ENCODE measurements around the gene C6orf58. TPM values are rescaled to one million over a fixed set of nuclear protein-coding genes. Genes with fewer than 3 reads are reported as not detected.

Gene C6orf58
- total RNA-seq, 4 donors from 2014 or later = not detected

DNA sequence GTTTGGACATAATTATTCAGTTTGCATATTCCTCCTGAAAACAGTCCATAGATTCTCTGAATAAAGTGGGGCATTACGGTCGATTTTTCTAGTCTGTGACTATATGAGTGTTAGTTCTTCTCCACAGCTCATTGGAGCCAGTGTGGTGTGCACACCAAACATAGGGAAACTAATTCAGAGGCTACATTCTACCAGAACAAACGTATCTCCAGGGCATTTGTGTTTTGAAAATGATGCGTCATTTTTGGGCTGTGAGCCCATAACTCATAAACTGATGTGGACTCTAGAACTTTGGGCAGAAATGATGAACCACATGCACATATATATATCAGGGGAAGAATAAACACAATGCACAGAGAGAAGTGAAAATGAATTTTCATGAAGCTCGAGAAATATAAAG is 41.8 kb downstream of the C6orf58 start:
- intact Hi-C loops (cut with DNase I; ENCODE audit: low total_unique reads) (no loop called here), in situ Hi-C loops (cut with MboI; ENCODE audit: low sequenced_read_pairs in 4 of 4) (no loop called here)
- no peaks in the 10 kb centered on the region for H3K36me3 ChIP-seq
- no peaks in the 10 kb centered on the region for H3K4me1 ChIP-seq
- no peak overlapping the region for H3K4me3 ChIP-seq
- H3K27ac ChIP-seq = no peak overlapping the region
- TF ChIP-seq, protein P1, sequence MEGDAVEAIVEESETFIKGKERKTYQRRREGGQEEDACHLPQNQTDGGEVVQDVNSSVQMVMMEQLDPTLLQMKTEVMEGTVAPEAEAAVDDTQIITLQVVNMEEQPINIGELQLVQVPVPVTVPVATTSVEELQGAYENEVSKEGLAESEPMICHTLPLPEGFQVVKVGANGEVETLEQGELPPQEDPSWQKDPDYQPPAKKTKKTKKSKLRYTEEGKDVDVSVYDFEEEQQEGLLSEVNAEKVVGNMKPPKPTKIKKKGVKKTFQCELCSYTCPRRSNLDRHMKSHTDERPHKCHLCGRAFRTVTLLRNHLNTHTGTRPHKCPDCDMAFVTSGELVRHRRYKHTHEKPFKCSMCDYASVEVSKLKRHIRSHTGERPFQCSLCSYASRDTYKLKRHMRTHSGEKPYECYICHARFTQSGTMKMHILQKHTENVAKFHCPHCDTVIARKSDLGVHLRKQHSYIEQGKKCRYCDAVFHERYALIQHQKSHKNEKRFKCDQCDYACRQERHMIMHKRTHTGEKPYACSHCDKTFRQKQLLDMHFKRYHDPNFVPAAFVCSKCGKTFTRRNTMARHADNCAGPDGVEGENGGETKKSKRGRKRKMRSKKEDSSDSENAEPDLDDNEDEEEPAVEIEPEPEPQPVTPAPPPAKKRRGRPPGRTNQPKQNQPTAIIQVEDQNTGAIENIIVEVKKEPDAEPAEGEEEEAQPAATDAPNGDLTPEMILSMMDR (IDR thresholded peaks at IDR 0.05 in 4 of 5, conservative IDR thresholded peaks at IDR 0.05 in 1 of 5) = no peak
- TF ChIP-seq POLR2A (IDR thresholded peaks at IDR 0.05) = no peak
- ATAC-seq = no peak
- H3K27me3 ChIP-seq = no peaks in the 10 kb centered on the region
- no peak for DNase-seq
- H3K9me3 ChIP-seq = no peaks in the 10 kb centered on the region

DNA sequence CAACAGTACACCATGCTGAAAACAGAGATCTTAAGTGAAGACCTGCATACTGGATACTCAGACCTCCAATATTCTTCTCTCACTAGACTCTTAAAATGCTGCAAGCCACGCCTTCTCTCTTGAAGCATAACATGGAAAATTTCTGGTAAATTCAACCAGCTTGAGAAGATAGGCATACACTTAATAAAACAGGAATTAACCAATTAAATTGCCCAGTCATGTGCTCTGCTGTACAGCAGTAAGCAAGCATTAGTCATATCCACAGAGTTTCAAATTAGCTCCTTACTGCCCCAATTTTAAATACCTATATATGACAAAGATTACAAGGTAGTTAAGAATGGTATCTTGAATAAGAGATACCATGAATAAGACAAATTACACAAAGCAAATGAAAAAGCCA is 53.8 kb downstream of the C6orf58 start:
- in situ Hi-C loops (cut with MboI; ENCODE audit: low sequenced_read_pairs in 4 of 4) = no loop called here
- ATAC-seq = no peak
- H3K9me3 ChIP-seq = no peaks in the 10 kb centered on the region

DNA sequence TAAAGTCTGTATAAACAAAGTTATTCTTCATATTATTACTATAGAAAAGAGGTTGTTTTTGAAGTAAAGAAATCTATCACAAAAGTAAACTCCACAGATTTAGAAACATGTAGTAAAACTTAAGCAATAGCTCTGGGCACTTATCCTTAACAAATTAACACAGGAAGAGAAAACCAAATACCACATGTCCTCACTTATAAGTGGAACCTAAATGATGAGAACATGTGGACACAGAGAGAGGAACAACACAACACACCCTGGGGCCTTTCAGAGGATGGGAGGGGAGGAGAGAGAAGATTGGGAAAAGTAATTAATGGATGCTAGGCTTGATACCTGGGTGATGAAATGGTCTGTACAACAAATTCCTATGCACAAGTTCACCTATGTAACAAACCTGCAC is 57.2 kb downstream of the C6orf58 start:
- no peak for ATAC-seq
- Histone ChIP-seq H3K4me1 (no peaks in the 10 kb centered on the region), H3K27ac (no peak overlapping the region), H3K4me3 (no peak overlapping the region), H3K9me3 (no peaks in the 10 kb centered on the region), H3K27me3 (no peaks in the 10 kb centered on the region), H3K36me3 (no peaks in the 10 kb centered on the region)
- in situ Hi-C loops (cut with MboI; ENCODE audit: low sequenced_read_pairs in 4 of 4) (no loop called here), intact Hi-C loops (cut with DNase I; ENCODE audit: low total_unique reads) (no loop called here)
- DNase-seq = no peak
- TF ChIP-seq, protein P1 (IDR thresholded peaks at IDR 0.05 in 4 of 5, conservative IDR thresholded peaks at IDR 0.05 in 1 of 5) = no peak
- TF ChIP-seq POLR2A (IDR thresholded peaks at IDR 0.05) = no peak

More for the DNA sequence above, 53.8 kb downstream of the C6orf58 start:
- no peaks in the 10 kb centered on the region for H3K4me1 ChIP-seq
- H3K4me3 ChIP-seq = no peak overlapping the region
- no peaks in the 10 kb centered on the region for H3K27me3 ChIP-seq
- H3K36me3 ChIP-seq = no peaks in the 10 kb centered on the region
- intact Hi-C loops (cut with DNase I; ENCODE audit: low total_unique reads) = no loop called here
- TF ChIP-seq, protein P1 (IDR thresholded peaks at IDR 0.05 in 4 of 5, conservative IDR thresholded peaks at IDR 0.05 in 1 of 5) = no peak
- no peak for TF ChIP-seq POLR2A (IDR thresholded peaks at IDR 0.05)
- DNase-seq = no peak
- H3K27ac ChIP-seq = no peak overlapping the region

DNA sequence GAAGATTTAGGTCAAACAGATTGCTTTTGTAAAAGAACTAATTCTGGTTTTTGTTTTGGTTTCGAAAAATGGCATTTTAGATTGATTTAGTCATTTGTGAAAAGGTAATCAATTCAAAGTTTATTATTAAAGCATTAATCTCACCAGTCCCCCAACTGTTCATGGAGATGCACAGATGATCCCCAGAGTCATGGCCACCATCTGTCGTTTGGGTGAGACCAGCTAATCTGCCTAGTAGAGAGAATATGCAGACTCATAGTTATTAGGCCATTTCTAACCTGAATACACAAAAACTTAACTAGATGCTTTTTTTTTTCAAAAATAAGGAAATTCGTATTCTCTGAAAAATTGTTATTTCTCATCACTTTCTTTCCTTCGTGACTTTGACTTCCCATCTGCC is 58.1 kb downstream of the C6orf58 start:
- Histone ChIP-seq H3K4me1 (no peaks in the 10 kb centered on the region), H3K9me3 (no peaks in the 10 kb centered on the region), H3K4me3 (no peak overlapping the region), H3K27me3 (no peaks in the 10 kb centered on the region), H3K36me3 (no peaks in the 10 kb centered on the region), H3K27ac (no peak overlapping the region)
- TF ChIP-seq, protein P1 (IDR thresholded peaks at IDR 0.05 in 4 of 5, conservative IDR thresholded peaks at IDR 0.05 in 1 of 5) = no peak
- TF ChIP-seq POLR2A (IDR thresholded peaks at IDR 0.05) = no peak
- DNase-seq = no peak
- in situ Hi-C loops (cut with MboI; ENCODE audit: low sequenced_read_pairs in 4 of 4) = no loop called here
- intact Hi-C loops (cut with DNase I; ENCODE audit: low total_unique reads) = no loop called here
- ATAC-seq = no peak

DNA sequence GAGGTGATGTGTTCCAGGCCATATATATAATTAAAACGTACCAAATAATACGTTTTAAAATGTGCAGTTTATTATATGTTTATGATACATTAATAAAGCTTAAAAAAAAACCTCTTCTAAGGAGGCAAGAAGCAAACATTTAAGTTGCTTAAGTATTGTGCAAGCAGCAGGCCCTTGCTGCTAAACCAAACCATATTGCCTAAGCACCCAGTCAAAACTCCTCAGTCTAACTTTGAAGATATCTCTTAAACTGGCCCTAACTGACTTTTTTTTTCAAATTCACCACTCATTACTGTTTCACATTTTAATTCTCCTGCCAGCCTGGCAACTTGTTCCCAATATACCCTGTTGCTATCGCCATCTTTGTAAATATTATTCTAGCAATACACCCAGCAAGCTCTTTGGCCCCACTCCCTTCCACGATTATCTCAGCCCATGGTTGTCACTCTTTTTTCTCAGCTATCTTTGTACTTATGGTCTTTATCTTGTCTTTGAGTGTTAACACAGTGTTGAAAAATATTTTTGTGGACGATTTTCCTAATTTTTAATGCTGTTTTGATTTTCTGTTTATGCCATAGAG is 60.9 kb downstream of the C6orf58 start:
- intact Hi-C loops (cut with DNase I; ENCODE audit: low total_unique reads) = no loop called here
- TF ChIP-seq, protein P1 (IDR thresholded peaks at IDR 0.05 in 4 of 5, conservative IDR thresholded peaks at IDR 0.05 in 1 of 5) = no peak
- TF ChIP-seq POLR2A (IDR thresholded peaks at IDR 0.05) = no peak
- in situ Hi-C loops (cut with MboI; ENCODE audit: low sequenced_read_pairs in 4 of 4) = no loop called here

More for the DNA sequence above, 60.9 kb downstream of the C6orf58 start:
- no peaks in the 10 kb centered on the region for H3K27me3 ChIP-seq
- DNase-seq (no peak), ATAC-seq (no peak)
- H3K9me3 ChIP-seq = no peaks in the 10 kb centered on the region
- no peak overlapping the region for H3K4me3 ChIP-seq
- no peaks in the 10 kb centered on the region for H3K36me3 ChIP-seq
- no peak overlapping the region for H3K27ac ChIP-seq
- H3K4me1 ChIP-seq = no peaks in the 10 kb centered on the region
